GM08714 (cell line): ENCODE results near the gene INPP4B.

Experiments used
- H3K4me3 ChIP-seq: fragments of 200-500 bp; sonication (Bioruptor generic); 2 replicates; pipeline ENCODE4 v1.5.1; 2014; ENCODE audit warnings: mild to moderate bottlenecking, low read length, inconsistent platforms
- ZNF274 ChIP-seq: IDR thresholded peaks from 2 replicates; pipeline ENCODE4 v1.6.1; 2012; ENCODE audit warnings: mild to moderate bottlenecking, low read depth, low read length

Gene INPP4B

GRCh38 chr4:142367418-142368180 is 478.5 kb downstream of the INPP4B start:
- no peak overlapping the region for H3K4me3 ChIP-seq
- TF ChIP-seq ZNF274 = no peak

GRCh38 chr4:142366769-142367181 is 479.3 kb downstream of the INPP4B start:
- no peak for TF ChIP-seq ZNF274
- no peak overlapping the region for H3K4me3 ChIP-seq

- no peak for TF ChIP-seq ZNF274
- H3K4me3 ChIP-seq = no peak overlapping the region
Measured at GRCh38 chr4:142365391-142365790, 480.7 kb downstream of the INPP4B start.

GRCh38 chr4:142363686-142364085 is 482.4 kb downstream of the INPP4B start:
- no peak for TF ChIP-seq ZNF274
- no peak overlapping the region for H3K4me3 ChIP-seq

GRCh38 chr4:142361981-142362380 is 484.1 kb downstream of the INPP4B start:
- no peak for TF ChIP-seq ZNF274
- no peak overlapping the region for H3K4me3 ChIP-seq

GRCh38 chr4:142360657-142361056 is 485.4 kb downstream of the INPP4B start:
- H3K4me3 ChIP-seq = no peak overlapping the region
- no peak for TF ChIP-seq ZNF274

- TF ChIP-seq ZNF274 = no peak
Measured at GRCh38 chr4:142358656-142359055, 487.4 kb downstream of the INPP4B start.

GRCh38 chr4:142356801-142357200 is 489.3 kb downstream of the INPP4B start:
- TF ChIP-seq ZNF274 = no peak
- H3K4me3 ChIP-seq = no peak overlapping the region

More at GRCh38 chr4:142358656-142359055, 487.4 kb downstream of the INPP4B start:
- no peak overlapping the region for H3K4me3 ChIP-seq

GRCh38 chr4:142356118-142356759 is 489.9 kb downstream of the INPP4B start:
- no peak overlapping the region for H3K4me3 ChIP-seq
- no peak for TF ChIP-seq ZNF274

GRCh38 chr4:142355421-142355930 is 490.6 kb downstream of the INPP4B start:
- no peak overlapping the region for H3K4me3 ChIP-seq
- TF ChIP-seq ZNF274 = no peak

GRCh38 chr4:142354794-142355420 is 491.2 kb downstream of the INPP4B start:
- no peak overlapping the region for H3K4me3 ChIP-seq
- no peak for TF ChIP-seq ZNF274

- H3K4me3 ChIP-seq = no peak overlapping the region
- TF ChIP-seq ZNF274 = no peak
Measured at GRCh38 chr4:142354041-142354440, 492.1 kb downstream of the INPP4B start.

GRCh38 chr4:142353149-142353738 is 492.9 kb downstream of the INPP4B start:
- no peak overlapping the region for H3K4me3 ChIP-seq
- no peak for TF ChIP-seq ZNF274

GRCh38 chr4:142352712-142353111 is 493.4 kb downstream of the INPP4B start:
- H3K4me3 ChIP-seq = no peak overlapping the region
- no peak for TF ChIP-seq ZNF274
